GM12873 (cell line): ENCODE data around the gene JHY.

Experiments
- CTCF ChIP-seq: IDR thresholded peaks from 2 replicates; pipeline ENCODE4 v1.5.1; 2012; ENCODE audit warnings: low read depth, mild to moderate bottlenecking, moderate library complexity, low read length, control low read depth; ENCODE audit not compliant: insufficient read depth; ENCODE audit errors: missing control alignments

Gene JHY

GRCh38 chr11:122850076-122850631 is 32.4 kb upstream of the JHY start:
- no peak for TF ChIP-seq CTCF

GRCh38 chr11:122851366-122851966 is 31.1 kb upstream of the JHY start:
- no peak for TF ChIP-seq CTCF

- no peak for TF ChIP-seq CTCF
Observed at GRCh38 chr11:122852074-122852795, 30.3 kb upstream of the JHY start.

GRCh38 chr11:122852796-122853160 is 29.8 kb upstream of the JHY start:
- TF ChIP-seq CTCF: no peak

- TF ChIP-seq CTCF: no peak
Observed at GRCh38 chr11:122853261-122853660, 29.3 kb upstream of the JHY start.

- TF ChIP-seq CTCF: peak; percentile 56
Observed at GRCh38 chr11:122853971-122854446, 28.6 kb upstream of the JHY start.

GRCh38 chr11:122861631-122862030 is 20.9 kb upstream of the JHY start:
- no peak for TF ChIP-seq CTCF
